DOHH2 (cell line): Measurements from ENCODE around the gene GAS2.

Experiments
- EZH2phosphoT487 ChIP-seq: fragments of 200-600 bp; sonication (generic); IDR thresholded peaks from 2 replicates; pipeline ENCODE4 v1.6.1; 2017; ENCODE audit warnings: borderline replicate concordance, mild to moderate bottlenecking, antibody characterized with exemption, low read length, moderate library complexity, mixed read lengths
- TF ChIP-seq, protein P1 (sequence below): fragments of 200-600 bp; sonication (generic); IDR thresholded peaks from one replicate; pipeline ENCODE4 v1.5.1; 2014; ENCODE audit warnings: antibody characterized with exemption, mild to moderate bottlenecking, low read depth, low read length; ENCODE audit not compliant: poor library complexity, severe bottlenecking

DNA sequence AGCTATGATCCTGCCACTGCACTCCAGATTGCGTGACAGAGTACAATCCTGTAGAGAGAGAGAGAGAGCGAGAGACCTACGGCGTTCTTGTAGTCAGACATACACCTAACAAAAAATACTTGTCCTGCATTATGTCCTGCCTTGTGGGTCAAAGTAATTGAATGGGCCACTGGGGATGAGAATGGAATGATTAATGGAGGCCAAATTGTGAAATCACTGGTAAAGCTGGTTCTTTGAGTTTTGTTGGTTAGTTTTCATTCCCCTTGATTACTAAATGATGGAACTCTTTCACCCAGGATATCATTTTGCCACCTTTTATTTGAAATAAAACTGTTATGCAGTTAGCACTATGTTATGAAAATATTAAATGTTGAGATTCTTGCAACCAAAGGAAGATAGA is 18.7 kb downstream of the GAS2 start:
- TF ChIP-seq, protein P1, sequence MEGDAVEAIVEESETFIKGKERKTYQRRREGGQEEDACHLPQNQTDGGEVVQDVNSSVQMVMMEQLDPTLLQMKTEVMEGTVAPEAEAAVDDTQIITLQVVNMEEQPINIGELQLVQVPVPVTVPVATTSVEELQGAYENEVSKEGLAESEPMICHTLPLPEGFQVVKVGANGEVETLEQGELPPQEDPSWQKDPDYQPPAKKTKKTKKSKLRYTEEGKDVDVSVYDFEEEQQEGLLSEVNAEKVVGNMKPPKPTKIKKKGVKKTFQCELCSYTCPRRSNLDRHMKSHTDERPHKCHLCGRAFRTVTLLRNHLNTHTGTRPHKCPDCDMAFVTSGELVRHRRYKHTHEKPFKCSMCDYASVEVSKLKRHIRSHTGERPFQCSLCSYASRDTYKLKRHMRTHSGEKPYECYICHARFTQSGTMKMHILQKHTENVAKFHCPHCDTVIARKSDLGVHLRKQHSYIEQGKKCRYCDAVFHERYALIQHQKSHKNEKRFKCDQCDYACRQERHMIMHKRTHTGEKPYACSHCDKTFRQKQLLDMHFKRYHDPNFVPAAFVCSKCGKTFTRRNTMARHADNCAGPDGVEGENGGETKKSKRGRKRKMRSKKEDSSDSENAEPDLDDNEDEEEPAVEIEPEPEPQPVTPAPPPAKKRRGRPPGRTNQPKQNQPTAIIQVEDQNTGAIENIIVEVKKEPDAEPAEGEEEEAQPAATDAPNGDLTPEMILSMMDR, result no peak
- TF ChIP-seq EZH2phosphoT487, result no peak
